IMR-90 (cell line): ENCODE results near the gene ATG10. TPM values are rescaled to one million over a fixed set of nuclear protein-coding genes. Genes with fewer than 3 reads are reported as not detected.

Source experiments
- ATAC-seq: fragments of 200-7000 bp; cut with Tn5 transposase; 2 replicates; pipeline ENCODE4 v1.9.1; 2020; ENCODE audit warnings: low read depth, mild to moderate bottlenecking, moderate library complexity
- BruUV-seq: library from RNA; stranded (reverse); fragments of 400-500 nt; replicated peaks from 2 replicates; lab custom pipeline; 2021; lab: Mats Ljungman, UMichigan
- CTCF ChIA-PET: fragments of 300-600 bp; formaldehyde crosslinking; extraction: SDS; loops from one replicate; lab custom pipeline; 2021; ENCODE audit warnings: antibody characterized with exemption; lab: Yijun Ruan, JAX
- POLR2A ChIA-PET: fragments of 300-600 bp; sonication (Branson Sonifier 250); formaldehyde crosslinking; loops from one replicate; lab custom pipeline; 2022; ENCODE audit warnings: antibody characterized with exemption; ENCODE audit not compliant: unreplicated experiment; lab: Charles Lee
- DNase-seq: peaks from one replicate; pipeline ENCODE4 v3.0.0; 2013
- H2AFZ ChIP-seq: replicated peaks from 2 replicates; pipeline ENCODE3; 2013; ENCODE audit warnings: low read length, mild to moderate bottlenecking; ENCODE audit not compliant: poor library complexity
- H2AK5ac ChIP-seq: 2 replicates; pipeline ENCODE4 v1.6.1; 2013; ENCODE audit warnings: low read depth, low read length, inconsistent platforms
- H2AK9ac ChIP-seq: replicated peaks from 2 replicates; pipeline ENCODE3; 2013; ENCODE audit warnings: mild to moderate bottlenecking, low read depth, low read length, moderate library complexity; ENCODE audit not compliant: poor library complexity
- H2BK120ac ChIP-seq: 2 replicates; pipeline ENCODE4 v1.6.1; 2013; ENCODE audit warnings: low read depth, low read length, inconsistent platforms
- H2BK15ac ChIP-seq: 3 replicates; pipeline ENCODE4 v1.6.1; 2013; ENCODE audit warnings: low read depth, low read length, inconsistent platforms
- H2BK20ac ChIP-seq: 2 replicates; pipeline ENCODE4 v1.6.1; 2013; ENCODE audit warnings: low read depth, mild to moderate bottlenecking, inconsistent platforms, low read length, moderate library complexity
- H2BK5ac ChIP-seq: 2 replicates; pipeline ENCODE4 v1.6.1; 2013; ENCODE audit warnings: mild to moderate bottlenecking, low read depth, low read length, inconsistent platforms; ENCODE audit not compliant: poor library complexity, severe bottlenecking
- H3K14ac ChIP-seq: replicated peaks from 2 replicates; pipeline ENCODE4 v1.6.1; 2013; ENCODE audit warnings: low read depth, low read length, inconsistent platforms
- H3K18ac ChIP-seq: 2 replicates; pipeline ENCODE4 v1.6.1; 2013; ENCODE audit warnings: low read depth, low read length, control low read depth
- H3K23ac ChIP-seq: 2 replicates; pipeline ENCODE4 v1.6.1; 2013; ENCODE audit warnings: low read depth, low read length, inconsistent platforms
- H3K27ac ChIP-seq: 2 replicates; pipeline ENCODE4 v1.5.1; 2013; ENCODE audit warnings: mild to moderate bottlenecking, control low read depth, low read length; ENCODE audit not compliant: insufficient read depth
- H3K27me3 ChIP-seq: 2 replicates; pipeline ENCODE4 v1.6.1; 2013; ENCODE audit warnings: low read length; ENCODE audit not compliant: control insufficient read depth, insufficient read depth
- H3K36me3 ChIP-seq: 2 replicates; pipeline ENCODE4 v1.6.1; 2013; ENCODE audit warnings: low read length, mixed read lengths; ENCODE audit not compliant: control insufficient read depth, insufficient read depth
- H3K4ac ChIP-seq: 2 replicates; pipeline ENCODE4 v1.6.1; 2013; ENCODE audit warnings: low read depth, low read length, inconsistent platforms
- H3K4me1 ChIP-seq: 2 replicates; pipeline ENCODE4 v1.6.1; 2013; ENCODE audit warnings: low read length, mixed read lengths; ENCODE audit not compliant: control insufficient read depth, insufficient read depth
- H3K4me2 ChIP-seq: 2 replicates; pipeline ENCODE4 v1.6.1; 2013; ENCODE audit warnings: low read depth, mild to moderate bottlenecking, control low read depth, low read length, moderate library complexity
- H3K4me3 ChIP-seq: 2 replicates; pipeline ENCODE4 v1.5.1; 2013; ENCODE audit warnings: low read depth, mild to moderate bottlenecking, control low read depth, low read length, moderate library complexity; ENCODE audit not compliant: insufficient read depth
- H3K56ac ChIP-seq: 2 replicates; pipeline ENCODE4 v1.6.1; 2013; ENCODE audit warnings: low read length, inconsistent platforms; ENCODE audit not compliant: insufficient read depth; ENCODE audit errors: extremely low read depth
- H3K79me1 ChIP-seq, 2 experiments: 2 replicates each; pipeline ENCODE4 v1.6.1; 2013; ENCODE audit warnings: low read length in 2 of 2, inconsistent platforms in 1 of 2, low read depth in 1 of 2
- H3K9ac ChIP-seq: 2 replicates; pipeline ENCODE4 v1.6.1; 2013; ENCODE audit warnings: low read depth, low read length, control low read depth
- H3K9me1 ChIP-seq: 2 replicates; pipeline ENCODE4 v1.6.1; 2013; ENCODE audit warnings: low read length, inconsistent platforms; ENCODE audit not compliant: insufficient read depth
- H3K9me3 ChIP-seq: 2 replicates; pipeline ENCODE4 v1.6.1; 2013; ENCODE audit warnings: low read length; ENCODE audit not compliant: control insufficient read depth, insufficient read depth
- H4K20me1 ChIP-seq: 2 replicates; pipeline ENCODE4 v1.6.1; 2013; ENCODE audit warnings: low read length, inconsistent platforms; ENCODE audit not compliant: insufficient read depth
- H4K5ac ChIP-seq: 2 replicates; pipeline ENCODE4 v1.6.1; 2013; ENCODE audit warnings: mild to moderate bottlenecking, low read depth, low read length, control low read depth
- H4K8ac ChIP-seq, 2 experiments: 2 replicates each; pipeline ENCODE4 v1.6.1; 2013; ENCODE audit warnings: low read depth in 2 of 2, low read length in 2 of 2, control low read depth in 1 of 2, inconsistent platforms in 1 of 2
- H4K91ac ChIP-seq: 2 replicates; pipeline ENCODE4 v1.6.1; 2013; ENCODE audit warnings: low read depth, low read length, inconsistent platforms; ENCODE audit not compliant: insufficient read depth
- ELK1 ChIP-seq: fragments of 150-350 bp; IDR thresholded peaks from 2 replicates; pipeline ENCODE4 v1.6.1; 2016; ENCODE audit warnings: low read depth, mild to moderate bottlenecking, low read length, moderate library complexity, borderline replicate concordance
- FOS ChIP-seq: fragments of 150-350 bp; IDR thresholded peaks from 2 replicates; pipeline ENCODE4 v1.6.1; 2016; ENCODE audit warnings: low read depth, low read length
- MAFK ChIP-seq: IDR thresholded peaks from 2 replicates; pipeline ENCODE4 v1.6.1; 2012; ENCODE audit warnings: low read depth, low read length, improper control_type of control experiment
- RAD21 ChIP-seq: IDR thresholded peaks from 2 replicates; pipeline ENCODE4 v1.6.1; 2012; ENCODE audit warnings: low read length, improper control_type of control experiment
- RCOR1 ChIP-seq: IDR thresholded peaks from 2 replicates; pipeline ENCODE4 v1.6.1; 2012; ENCODE audit warnings: mild to moderate bottlenecking, low read length, improper control_type of control experiment; ENCODE audit not compliant: insufficient replicate concordance
- WGBS, 2 experiments: methylation state at CpG; one replicate each; pipeline versions ENCODE4 v1.1.5 to v1.1.7; 2013; ENCODE audit warnings: missing lambda C conversion rate in 2 of 2; ENCODE audit not compliant: insufficient read length in 1 of 2; ENCODE audit errors: extremely low coverage in 2 of 2; 5-methylcytosine and 5-hydroxymethylcytosine counted together
- dilution Hi-C: fragments of 300-500 bp; cut with HindIII; formaldehyde crosslinking; loops from one replicate; pipeline ENCODE4 v1.14.3; 2018; ENCODE audit warnings: low sequenced_read_pairs; ENCODE audit not compliant: unreplicated experiment
- in situ Hi-C: fragments of 300-500 bp; cut with MboI; formaldehyde crosslinking; loops from 3 replicates; pipeline ENCODE4 v1.14.3; 2019; ENCODE audit warnings: low sequenced_read_pairs, inconsistent platforms, mixed read lengths
- intact Hi-C: fragments of 100-400 bp; cut with micrococcal nuclease; formaldehyde crosslinking; loops from 2 replicates; pipeline ENCODE4 v1.10.0; 2022
- polyA plus RNA-seq, 3 experiments: library from polyadenylated mRNA; depleted of rRNA; stranded (reverse); fragments of >200 nt; gene quantifications; 2 replicates each; pipeline ENCODE4 v1.2.3, GENCODE V29; 2012; ENCODE audit warnings: low replicate concordance in 1 of 3
- total RNA-seq: library from RNA; depleted of rRNA; stranded (reverse); fragments of >200 nt; gene quantifications from 2 replicates; pipeline ENCODE4 v1.2.3, GENCODE V29; 2012

ATG10 gene
- total and polyA plus RNA-seq, 2 of the 4 experiments (the other 2 are of a cell fraction), result 3.4 to 8.1 TPM

- Histone ChIP-seq H3K27me3 (no peaks in the 10 kb centered on the region), H3K9me1 (peaks cover 5% of the 10 kb centered on the region; the same call in 1 of the 2 replicates), H4K5ac (no peak overlapping the region), H3K56ac (no peak overlapping the region), H2AK9ac (no peak overlapping the region), H2BK15ac (no peak overlapping the region), H3K4ac (no peak overlapping the region), H3K4me2 (no peak overlapping the region), H3K18ac (no peak overlapping the region), H3K9me3 (no peaks in the 10 kb centered on the region), H2BK5ac (no peak overlapping the region), H3K36me3 (no peaks in the 10 kb centered on the region), H3K23ac (no peak overlapping the region), H3K4me1 (peaks cover 2% of the 10 kb centered on the region; the same call in 1 of the 2 replicates), H3K14ac (no peak overlapping the region), H2BK20ac (no peak overlapping the region), H2BK120ac (no peak overlapping the region), H3K79me1 (no peaks in the 10 kb centered on the region; a peak in 1 of 4 replicates), H4K8ac (no peak overlapping the region), H3K27ac (no peak overlapping the region), H4K20me1 (no peaks in the 10 kb centered on the region), H2AK5ac (no peak overlapping the region), H4K91ac (no peak overlapping the region), H2AFZ (no peak overlapping the region), H3K4me3 (no peak overlapping the region), H3K9ac (no peak overlapping the region)
- no CpG with 5 or more reads among the region's 2 CpGs for WGBS, 2 experiments
- ChIA-PET CTCF (interaction anchor here (0.6 kb wide), 1 partner anchor 617 kb away, joined by 3 read pairs; no protein-coding TSS in a partner anchor), POLR2A (no interaction called here)
- ATAC-seq, result no peak
- no TSS peak for BruUV-seq
- no peak for DNase-seq
- no peak for TF ChIP-seq ELK1
- no peak for TF ChIP-seq FOS
- TF ChIP-seq RCOR1, result no peak
- no peak for TF ChIP-seq RAD21
- TF ChIP-seq MAFK, result no peak
- in situ Hi-C loops, result no loop called here
- intact Hi-C loops, result no loop called here
- dilution Hi-C loops, result no loop called here
These were observed 38.9 kb downstream of the ATG10 start for GRCh38 chr5:82010696-82011095.
